Natural killer cell (primary cell): ENCODE measurements around the gene PARD6G. TPM values are rescaled to one million over a fixed set of nuclear protein-coding genes. Genes with fewer than 3 reads are reported as not detected.

Source experiments
- ATAC-seq, 3 donors: fragments of 150-1000 bp in 2 of 3; fragments of 200-7000 bp in 1 of 3; cut with Tn5 transposase; 1 replicate in 1 of 3; 2 replicates in 2 of 3; pipeline ENCODE4 v1.10.0; 2021; ENCODE audit warnings: mild to moderate bottlenecking in 2 of 3, moderate library complexity in 2 of 3
- DNase-seq, 2 donors: peaks; one replicate each; pipeline versions ENCODE4 v3.0.0 to v3.0.0-alpha.2; 2013 to 2021; ENCODE audit warnings: mixed read lengths in 1 of 2
- H3K27ac ChIP-seq: one replicate; pipeline ENCODE4 v1.5.1; 2013; ENCODE audit warnings: mild to moderate bottlenecking, low read length
- H3K27me3 ChIP-seq: one replicate; pipeline ENCODE4 v1.6.1; 2013; ENCODE audit warnings: low read length; ENCODE audit not compliant: control insufficient read depth, insufficient read depth
- H3K36me3 ChIP-seq: one replicate; pipeline ENCODE4 v1.6.1; 2013; ENCODE audit warnings: low read length; ENCODE audit not compliant: control insufficient read depth, insufficient read depth
- H3K4me1 ChIP-seq: one replicate; pipeline ENCODE4 v1.6.1; 2013; ENCODE audit warnings: low read length; ENCODE audit not compliant: control insufficient read depth, insufficient read depth
- H3K4me3 ChIP-seq: one replicate; pipeline ENCODE4 v1.5.1; 2013; ENCODE audit warnings: low read length
- H3K9me3 ChIP-seq: one replicate; pipeline ENCODE4 v1.6.1; 2013; ENCODE audit warnings: low read length; ENCODE audit not compliant: control insufficient read depth, insufficient read depth
- H3K27ac Mint-ChIP-seq, 2 donors: one replicate each; pipeline ENCODE4 v1.8.0; 2022; ENCODE audit warnings: mild to moderate bottlenecking in 2 of 2, mixed read lengths in 2 of 2, moderate library complexity in 1 of 2
- H3K27me3 Mint-ChIP-seq, 2 donors: one replicate each; pipeline ENCODE4 v1.8.0; 2022; ENCODE audit warnings: low read depth in 2 of 2, mixed read lengths in 2 of 2
- H3K36me3 Mint-ChIP-seq: one replicate; pipeline ENCODE4 v1.8.0; 2022; ENCODE audit warnings: mixed read lengths
- H3K4me1 Mint-ChIP-seq, 2 donors: one replicate each; pipeline ENCODE4 v1.8.0; 2022; ENCODE audit warnings: mixed read lengths in 2 of 2
- H3K4me3 Mint-ChIP-seq: one replicate; pipeline ENCODE4 v1.8.0; 2022; ENCODE audit warnings: mild to moderate bottlenecking, moderate library complexity, mixed read lengths
- H3K9me3 Mint-ChIP-seq, 2 donors: one replicate each; pipeline ENCODE4 v1.8.0; 2022; ENCODE audit warnings: mixed read lengths in 2 of 2
- CTCF ChIP-seq: fragments of 200-600 bp; IDR thresholded peaks from one replicate; pipeline ENCODE4 v1.8.0; 2022; ENCODE audit warnings: antibody characterized with exemption
- WGBS: methylation state at CpG from one replicate; pipeline ENCODE4 v1.1.7; 2013; ENCODE audit warnings: missing lambda C conversion rate; ENCODE audit not compliant: insufficient coverage; 5-methylcytosine and 5-hydroxymethylcytosine counted together
- intact Hi-C: fragments of 100-400 bp; cut with micrococcal nuclease; formaldehyde crosslinking; loops from one replicate; pipeline ENCODE4 v1.14.2; 2022
- total RNA-seq, 4 donors: library from RNA; stranded (reverse); fragments of 120-200 nt in 1 of 4; gene quantifications; one replicate each; pipeline versions ENCODE4 v1.2.3 to v1.2.4, GENCODE V29; 2013 to 2022

The PARD6G gene
- total RNA-seq, 3 donors from 2014 or later (not counting 1 experiment from before 2014, with no cell fraction given) = not detected

GRCh38 chr18:80181642-80182461 is 65.5 kb downstream of the PARD6G start:
- H3K4me1 Mint-ChIP-seq = peaks cover 0 to 7% of the 10 kb centered on the region in 2 donors
- H3K27me3 ChIP-seq = no peaks in the 10 kb centered on the region
- no peak overlapping the region for H3K27ac Mint-ChIP-seq
- H3K36me3 Mint-ChIP-seq = no peaks in the 10 kb centered on the region
- WGBS = 82% methylated on average over 12 of the region's 12 CpGs
- intact Hi-C loops = no loop called here
- H3K4me3 ChIP-seq = no peak overlapping the region
- H3K9me3 Mint-ChIP-seq = no peaks in the 10 kb centered on the region
- H3K9me3 ChIP-seq = no peaks in the 10 kb centered on the region
- no peaks in the 10 kb centered on the region for H3K36me3 ChIP-seq
- ATAC-seq (no peak), DNase-seq (no peak)
- H3K27ac ChIP-seq = no peak overlapping the region
- TF ChIP-seq CTCF = no peak
- peaks cover 0 to 5% of the 10 kb centered on the region in 2 donors for H3K27me3 Mint-ChIP-seq
- no peaks in the 10 kb centered on the region for H3K4me1 ChIP-seq
- H3K4me3 Mint-ChIP-seq = no peak overlapping the region

DNA sequence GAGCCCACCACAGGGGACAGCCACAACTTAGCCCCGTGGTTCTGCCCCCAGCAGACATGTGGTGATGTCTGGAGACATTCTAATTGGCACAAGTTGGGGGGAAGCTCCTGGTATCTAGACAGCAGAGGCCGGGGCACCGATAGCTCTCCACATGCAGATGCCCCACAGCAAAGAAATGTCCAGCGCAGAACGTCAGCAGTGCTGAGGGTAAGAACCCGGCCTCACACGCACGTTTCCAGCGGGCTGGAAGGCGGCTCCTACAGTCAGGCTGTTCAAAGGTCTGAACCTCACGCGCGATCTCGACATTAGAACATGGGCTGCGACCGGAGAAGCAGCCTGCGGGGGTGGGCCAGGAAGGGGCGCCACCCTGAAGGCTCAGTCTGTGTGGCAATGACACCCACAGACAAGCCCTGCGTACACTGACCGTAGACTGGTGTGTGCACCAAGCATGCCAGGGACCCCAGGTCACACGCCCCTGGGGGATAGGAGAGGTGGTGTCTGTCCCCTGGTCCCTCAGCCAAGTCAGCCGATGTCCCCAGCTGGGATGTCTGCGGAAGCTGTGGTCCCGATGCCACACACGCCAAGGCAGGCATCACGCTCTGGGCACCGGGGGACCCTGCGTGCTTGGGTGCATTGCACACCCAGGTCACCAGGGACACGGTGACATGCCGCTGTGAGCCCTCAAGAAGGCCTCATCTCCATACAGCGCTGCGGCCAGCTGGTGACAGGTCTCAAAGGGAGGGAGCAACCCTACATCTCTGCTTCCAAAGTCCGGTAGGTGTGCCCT is 66.3 kb downstream of the PARD6G start:
- no peak overlapping the region for H3K4me3 ChIP-seq
- H3K9me3 Mint-ChIP-seq = no peaks in the 10 kb centered on the region
- DNase-seq (no peak), ATAC-seq (no peak)
- TF ChIP-seq CTCF = no peak
- H3K27ac Mint-ChIP-seq = no peak overlapping the region
- H3K36me3 ChIP-seq = no peaks in the 10 kb centered on the region
- H3K27me3 ChIP-seq = no peaks in the 10 kb centered on the region
- H3K4me1 Mint-ChIP-seq = peaks cover 1 to 14% of the 10 kb centered on the region in 2 donors
- no peaks in the 10 kb centered on the region for H3K9me3 ChIP-seq
- intact Hi-C loops = no loop called here
- no peak overlapping the region for H3K27ac ChIP-seq
- H3K4me3 Mint-ChIP-seq = no peak overlapping the region
- H3K27me3 Mint-ChIP-seq = peaks cover 0 to 7% of the 10 kb centered on the region in 2 donors
- 94% methylated on average over 33 of the region's 33 CpGs for WGBS
- H3K36me3 Mint-ChIP-seq = no peaks in the 10 kb centered on the region
- peaks cover under 1% of the 10 kb centered on the region for H3K4me1 ChIP-seq

DNA sequence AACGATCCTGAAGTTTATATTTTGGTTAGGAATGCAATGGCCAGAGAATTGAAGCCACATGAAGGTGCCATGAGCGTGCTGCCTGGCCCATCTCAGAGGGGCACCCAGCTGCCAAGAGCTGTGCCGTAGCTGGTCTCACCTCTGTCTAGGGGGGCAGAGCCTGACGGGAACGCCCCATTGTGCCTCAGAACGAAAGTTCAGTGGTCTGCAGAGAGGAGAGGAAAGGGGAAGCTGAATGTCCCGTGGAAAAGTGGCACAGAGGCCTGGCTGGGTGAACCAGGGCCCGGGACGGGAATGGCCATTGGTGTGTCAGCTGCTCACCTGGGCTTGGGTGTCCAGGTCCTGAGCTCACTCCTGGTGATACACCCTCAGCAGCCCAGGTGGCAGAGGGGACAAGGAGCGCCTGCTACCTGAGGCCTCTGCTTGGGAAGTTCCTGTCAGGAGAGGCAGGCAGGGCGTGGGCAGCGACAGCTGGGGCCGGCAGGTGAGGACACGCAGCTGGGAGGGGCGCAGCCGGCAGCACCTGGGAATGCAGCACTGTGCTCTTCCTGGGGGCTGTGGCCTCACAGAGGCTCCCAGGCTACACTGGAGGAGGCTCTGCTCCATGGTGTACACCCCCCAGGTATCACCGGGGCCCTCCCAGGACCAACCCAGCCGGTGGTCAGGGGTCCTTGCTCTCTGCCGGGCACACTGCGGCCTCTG is 67.3 kb downstream of the PARD6G start:
- no peak overlapping the region for H3K27ac Mint-ChIP-seq
- no peaks in the 10 kb centered on the region for H3K9me3 ChIP-seq

More for the DNA sequence above, 67.3 kb downstream of the PARD6G start:
- Histone ChIP-seq H3K27ac (no peak overlapping the region), H3K4me1 (peaks cover 9% of the 10 kb centered on the region), H3K4me3 (no peak overlapping the region), H3K27me3 (no peaks in the 10 kb centered on the region), H3K36me3 (no peaks in the 10 kb centered on the region)
- Mint-ChIP-seq H3K27me3 (peaks cover 0 to 7% of the 10 kb centered on the region in 2 donors), H3K4me3 (no peak overlapping the region), H3K4me1 (peaks cover 11 to 24% of the 10 kb centered on the region in 2 donors), H3K36me3 (no peaks in the 10 kb centered on the region), H3K9me3 (no peaks in the 10 kb centered on the region)
- TF ChIP-seq CTCF = no peak
- 76% methylated on average over 20 of the region's 20 CpGs for WGBS
- DNase-seq (no peak), ATAC-seq (no peak)
- intact Hi-C loops = no loop called here
